ENCODE data around the gene TMEM134.

GRCh38 chr11:67451658-67451976 is 17.4 kb downstream of the TMEM134 start:
- TF ChIP-seq REST (IDR thresholded peaks at IDR 0.05; ENCODE audit: low read depth, low read length) (no peak), SIN3A (IDR thresholded peaks at IDR 0.05; ENCODE audit: low read depth, low read length) (no peak), ZBTB33 (IDR thresholded peaks at IDR 0.05) (no peak), SRF (IDR thresholded peaks at IDR 0.05; ENCODE audit: low read depth in 2 of 2, low read length in 2 of 2) (no peak), USF2 (IDR thresholded peaks at IDR 0.05; ENCODE audit: borderline replicate concordance, low read depth, low read length) (no peak), SMC3 (IDR thresholded peaks at IDR 0.05; ENCODE audit: borderline replicate concordance, low read length) (no peak), CTCF (IDR thresholded peaks at IDR 0.05 in 2 of 3, conservative IDR thresholded peaks at IDR 0.05 in 1 of 3; ENCODE audit: control insufficient read depth in 2 of 3, extremely low read depth in 1 of 3, insufficient read depth in 1 of 3, low read depth in 3 of 3, low read length in 3 of 3) (no peak), CREB1 (IDR thresholded peaks at IDR 0.05; ENCODE audit: low read depth) (no peak), POLR2AphosphoS5 (IDR thresholded peaks at IDR 0.05; ENCODE audit: low read length) (no peak)

Measured in GM12878 (cell line).